Astrocyte of the spinal cord (primary cell): ENCODE results near the gene SPON1.
A peak's percentile ranks its signal among the peaks of the same experiment; 100 is the strongest.

Experiments
- DNase-seq: peaks from one replicate; pipeline ENCODE4 v3.0.0; 2011; ENCODE audit warnings: low read depth, low spot score
- H3K4me3 ChIP-seq: 2 replicates; pipeline ENCODE4 v1.5.1; 2011; ENCODE audit warnings: low read depth, mild to moderate bottlenecking, low read length, moderate library complexity
- in situ Hi-C: cut with HindIII; loops from 2 replicates; pipeline ENCODE4 v1.10.0; 2017; ENCODE audit warnings: low sequenced_read_pairs
- TF ChIP-seq, protein P1 (sequence below): IDR thresholded peaks from 2 replicates; pipeline ENCODE4 v1.5.1; 2012; ENCODE audit warnings: low read depth, mild to moderate bottlenecking, low read length, inconsistent platforms

The SPON1 gene

DNA sequence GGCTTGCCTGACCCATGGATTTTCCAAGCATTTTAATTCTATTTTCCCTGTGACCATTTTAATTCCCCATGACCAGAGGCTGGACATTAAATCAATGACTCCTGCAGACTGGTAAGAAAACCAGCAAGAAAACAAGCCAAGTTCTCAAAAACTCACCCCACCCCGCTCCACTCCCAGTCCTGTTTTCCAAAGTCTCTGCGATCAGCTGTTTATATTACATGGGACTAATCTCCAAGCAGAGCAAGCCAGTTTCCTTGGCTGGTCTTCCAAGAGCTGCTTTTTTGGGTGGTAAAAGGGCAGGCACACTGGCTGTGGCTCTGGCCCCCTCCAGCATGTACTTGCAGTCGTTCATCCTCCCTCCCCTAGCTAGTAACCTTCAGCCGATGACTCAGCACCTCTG is 298.5 kb downstream of the SPON1 start:
- in situ Hi-C loops = no loop called here
- H3K4me3 ChIP-seq = no peak overlapping the region
- TF ChIP-seq, protein P1, sequence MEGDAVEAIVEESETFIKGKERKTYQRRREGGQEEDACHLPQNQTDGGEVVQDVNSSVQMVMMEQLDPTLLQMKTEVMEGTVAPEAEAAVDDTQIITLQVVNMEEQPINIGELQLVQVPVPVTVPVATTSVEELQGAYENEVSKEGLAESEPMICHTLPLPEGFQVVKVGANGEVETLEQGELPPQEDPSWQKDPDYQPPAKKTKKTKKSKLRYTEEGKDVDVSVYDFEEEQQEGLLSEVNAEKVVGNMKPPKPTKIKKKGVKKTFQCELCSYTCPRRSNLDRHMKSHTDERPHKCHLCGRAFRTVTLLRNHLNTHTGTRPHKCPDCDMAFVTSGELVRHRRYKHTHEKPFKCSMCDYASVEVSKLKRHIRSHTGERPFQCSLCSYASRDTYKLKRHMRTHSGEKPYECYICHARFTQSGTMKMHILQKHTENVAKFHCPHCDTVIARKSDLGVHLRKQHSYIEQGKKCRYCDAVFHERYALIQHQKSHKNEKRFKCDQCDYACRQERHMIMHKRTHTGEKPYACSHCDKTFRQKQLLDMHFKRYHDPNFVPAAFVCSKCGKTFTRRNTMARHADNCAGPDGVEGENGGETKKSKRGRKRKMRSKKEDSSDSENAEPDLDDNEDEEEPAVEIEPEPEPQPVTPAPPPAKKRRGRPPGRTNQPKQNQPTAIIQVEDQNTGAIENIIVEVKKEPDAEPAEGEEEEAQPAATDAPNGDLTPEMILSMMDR = no peak
- DNase-seq = no peak

DNA sequence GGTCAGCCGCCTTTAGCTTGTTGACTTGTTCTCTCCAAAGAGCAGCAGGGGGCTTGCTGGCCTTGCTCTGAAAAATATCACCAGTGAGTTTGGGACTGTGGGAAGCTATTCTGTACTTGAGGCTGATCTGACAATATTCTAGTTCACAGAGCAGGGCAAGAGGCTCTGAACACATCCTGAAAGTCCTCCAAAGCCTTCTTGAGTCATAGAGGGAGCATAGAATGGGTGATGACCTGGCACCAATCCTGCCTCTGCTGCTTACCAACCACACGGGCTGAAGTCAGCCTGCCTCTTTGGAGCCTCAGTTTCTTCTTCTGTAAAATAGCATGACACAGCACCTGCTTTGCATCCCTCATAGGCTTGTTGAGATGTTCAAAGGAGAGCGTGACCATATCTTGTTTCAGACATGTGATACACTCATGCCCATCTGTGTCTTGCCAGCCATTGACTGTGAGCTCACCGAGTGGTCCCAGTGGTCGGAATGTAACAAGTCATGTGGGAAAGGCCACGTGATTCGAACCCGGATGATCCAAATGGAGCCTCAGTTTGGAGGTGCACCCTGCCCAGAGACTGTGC is 299.8 kb downstream of the SPON1 start:
- in situ Hi-C loops = no loop called here
- H3K4me3 ChIP-seq = no peak overlapping the region
- DNase-seq = peak; percentile 13
- TF ChIP-seq, protein P1 = no peak

DNA sequence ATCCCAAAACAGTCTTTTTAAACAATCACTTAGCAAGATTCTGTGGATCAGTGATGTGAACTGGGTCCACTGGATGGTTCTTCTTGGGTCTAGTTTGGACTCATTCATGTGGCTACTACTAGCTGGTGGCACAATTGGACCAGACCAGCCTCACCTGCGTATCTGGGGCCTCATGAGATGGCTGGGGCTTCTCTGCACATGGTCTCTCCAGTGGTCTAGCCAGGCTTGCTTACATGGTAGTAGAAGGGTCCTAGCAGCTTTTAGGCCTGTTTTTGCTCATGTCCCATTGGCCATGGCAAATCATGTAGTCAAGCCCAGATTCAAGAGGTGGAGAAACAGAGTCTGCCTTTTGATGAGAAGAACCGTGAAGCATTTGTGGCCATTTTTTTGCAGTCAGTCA is 302.4 kb downstream of the SPON1 start:
- no peak overlapping the region for H3K4me3 ChIP-seq
- DNase-seq = no peak
- TF ChIP-seq, protein P1 = no peak
- in situ Hi-C loops = no loop called here

DNA sequence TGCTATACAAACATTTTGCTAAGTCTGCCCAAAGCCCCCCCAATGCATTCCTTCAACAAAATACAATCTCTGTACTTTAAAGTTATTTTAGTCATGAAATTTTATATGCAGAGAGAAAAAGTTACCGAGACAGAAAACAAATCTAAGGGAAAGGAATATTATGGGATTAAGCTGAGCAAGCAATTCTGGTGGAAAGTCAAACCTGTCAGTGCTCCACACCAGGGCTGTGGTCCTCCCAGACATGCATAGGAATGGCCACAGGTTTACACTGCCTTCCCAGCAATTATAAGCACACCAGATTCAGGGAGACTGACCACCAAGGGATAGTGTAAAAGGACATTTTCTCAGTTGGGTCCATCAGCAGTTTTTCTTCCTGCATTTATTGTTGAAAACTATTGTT is 304.1 kb downstream of the SPON1 start:
- TF ChIP-seq, protein P1 = no peak
- DNase-seq = no peak
- in situ Hi-C loops = no loop called here
- no peak overlapping the region for H3K4me3 ChIP-seq

DNA sequence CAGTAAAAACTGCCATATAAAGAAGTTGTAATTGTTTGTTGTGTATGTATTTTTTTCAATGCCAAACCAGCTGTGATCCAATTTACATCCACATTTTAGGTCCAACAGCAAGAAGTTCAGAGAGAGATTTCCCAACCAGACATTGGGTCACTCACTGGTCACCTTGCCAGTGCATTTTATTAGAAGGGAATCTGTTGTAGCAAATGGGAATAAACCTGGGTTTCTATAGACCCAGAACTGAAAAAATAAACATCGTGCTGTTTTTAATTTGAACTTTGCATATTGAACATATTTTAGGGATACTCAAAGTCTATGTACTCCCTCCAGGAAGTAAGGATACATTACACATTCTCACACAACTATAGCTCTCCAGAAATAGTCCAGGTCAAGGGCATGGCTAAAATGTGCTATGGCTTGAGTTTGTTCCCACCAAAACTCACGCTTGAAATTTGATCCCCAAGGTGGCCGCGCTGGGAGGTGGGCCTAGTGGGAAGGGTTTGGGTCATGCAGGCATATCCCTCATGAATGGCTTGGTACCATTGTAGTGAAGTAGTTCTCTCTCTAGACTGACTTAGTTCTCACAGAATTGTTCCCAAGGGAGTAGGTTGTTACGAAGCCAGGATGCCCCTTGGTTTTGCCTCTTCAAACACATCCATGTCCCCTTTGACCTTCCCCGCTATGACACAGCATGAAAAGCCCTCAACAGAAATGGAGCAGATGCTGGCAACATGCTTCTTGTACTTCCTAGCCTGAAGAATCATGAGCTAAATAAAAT is 305.5 kb downstream of the SPON1 start:
- in situ Hi-C loops = no loop called here
- H3K4me3 ChIP-seq = no peak overlapping the region
- peak; percentile 71 for DNase-seq
- TF ChIP-seq, protein P1 = no peak

DNA sequence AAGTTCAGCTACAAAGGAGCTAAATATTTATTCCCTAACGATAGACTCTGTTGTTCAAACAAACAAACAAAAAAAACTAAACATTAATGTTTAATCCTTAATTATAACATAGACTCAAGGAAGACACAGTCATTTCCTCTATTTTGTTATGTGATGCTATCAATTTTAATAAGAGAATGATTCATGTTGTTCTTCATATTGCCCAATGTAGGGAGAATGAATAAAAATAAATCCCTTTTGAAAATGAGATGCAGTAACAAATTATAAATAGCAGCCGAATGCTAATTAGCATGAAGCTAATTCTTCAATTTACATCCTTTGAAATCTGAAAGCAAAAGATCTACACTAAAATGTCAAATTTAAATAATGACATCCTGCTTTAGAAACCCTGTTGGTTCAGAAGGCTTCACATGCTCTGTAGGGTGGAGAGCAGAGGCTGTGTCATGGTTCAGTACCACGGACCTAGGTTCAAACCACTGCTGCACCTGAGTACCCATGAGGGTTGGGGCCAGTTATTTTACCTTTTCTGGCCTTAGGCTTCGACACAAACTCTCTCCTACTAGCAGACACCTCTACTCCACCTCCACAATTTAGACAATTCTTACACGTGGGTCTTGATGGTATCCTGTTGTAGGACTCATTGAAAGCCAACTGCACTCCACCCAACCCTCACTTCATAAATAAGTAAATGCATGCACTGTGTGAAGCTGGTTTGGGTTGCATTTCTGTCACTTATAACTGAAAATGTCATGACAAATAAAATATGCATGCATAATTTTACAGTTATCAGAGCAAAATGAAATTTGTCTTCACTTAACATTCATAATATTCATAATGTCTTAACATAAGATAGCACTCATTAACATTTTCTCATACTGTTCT is 307.4 kb downstream of the SPON1 start:
- H3K4me3 ChIP-seq = no peak overlapping the region
- DNase-seq = no peak
- in situ Hi-C loops = no loop called here
- TF ChIP-seq, protein P1 = no peak
